K562 (cell line): ENCODE data around the gene SZT2. TPM values are rescaled to one million over a fixed set of nuclear protein-coding genes. Genes with fewer than 3 reads are reported as not detected.

Experiments
- ARNT ChIP-seq, 2 experiments: fragments of 450-650 bp; IDR thresholded peaks; 2 replicates each; pipeline ENCODE4 v1.6.1; 2016; ENCODE audit warnings: mild to moderate bottlenecking in 1 of 2
- CCNT2 ChIP-seq: IDR thresholded peaks from 2 replicates; pipeline ENCODE4 v1.6.1; 2011; ENCODE audit warnings: borderline replicate concordance, low read depth, mild to moderate bottlenecking, moderate library complexity, mixed read lengths, low read length; ENCODE audit not compliant: insufficient read length; ENCODE audit errors: extremely low read depth
- FOXA1 ChIP-seq: fragments of 450-650 bp; IDR thresholded peaks from 2 replicates; pipeline ENCODE4 v1.6.1; 2016; ENCODE audit warnings: mild to moderate bottlenecking, borderline replicate concordance
- GATAD2A ChIP-seq: fragments of 450-650 bp; IDR thresholded peaks from 2 replicates; pipeline ENCODE4 v1.6.1; 2017
- ILK ChIP-seq: fragments of 450-650 bp; IDR thresholded peaks from 2 replicates; pipeline ENCODE4 v1.6.1; 2016; ENCODE audit warnings: missing genetic modification characterization, low read depth, mild to moderate bottlenecking, missing compliant biosample characterization, moderate library complexity, borderline replicate concordance
- NR2C1 ChIP-seq, 2 experiments: fragments of 450-650 bp; IDR thresholded peaks; 2 replicates each; pipeline ENCODE4 v1.6.1; 2017; ENCODE audit warnings: mild to moderate bottlenecking in 2 of 2, antibody characterized with exemption in 1 of 2, inconsistent platforms in 1 of 2, missing compliant biosample characterization in 1 of 2, missing genetic modification characterization in 1 of 2
- PHF8 ChIP-seq: fragments of 200-600 bp; sonication (generic); IDR thresholded peaks from 2 replicates; pipeline ENCODE4 v1.6.1; 2012; ENCODE audit warnings: mixed run types, mild to moderate bottlenecking, inconsistent platforms, low read length, moderate library complexity, borderline replicate concordance
- POLR2H ChIP-seq: IDR thresholded peaks from 2 replicates; pipeline ENCODE4 v1.6.1; 2016; ENCODE audit warnings: missing genetic modification characterization, low read depth, mild to moderate bottlenecking, control low read depth, missing compliant biosample characterization, moderate library complexity
- RAD21 ChIP-seq, 2 experiments: fragments of 250-450 bp in 1 of 2; fragments of 450-650 bp in 1 of 2; sonication (Bioruptor Pico) in 1 of 2; formaldehyde crosslinking in 1 of 2; IDR thresholded peaks in 1 of 2; conservative IDR thresholded peaks in 1 of 2; 2 replicates each; pipeline versions ENCODE4 v1.4.0 to v1.8.0; 2020 to 2022; ENCODE audit warnings: mild to moderate bottlenecking in 2 of 2, moderate library complexity in 1 of 2
- RFX5 ChIP-seq: IDR thresholded peaks from 2 replicates; pipeline ENCODE4 v1.6.1; 2011; ENCODE audit warnings: low read depth, mild to moderate bottlenecking, improper control_type of control experiment, low read length
- SAFB2 ChIP-seq: fragments of 200-400 bp; formaldehyde crosslinking; IDR thresholded peaks from 2 replicates; pipeline ENCODE4 v1.6.1; 2018; ENCODE audit warnings: borderline replicate concordance, low read length, low read depth, moderate library complexity; ENCODE audit not compliant: severe bottlenecking
- SOX6 ChIP-seq: fragments of 450-650 bp; IDR thresholded peaks from 2 replicates; pipeline ENCODE4 v1.6.1; 2014; ENCODE audit warnings: mild to moderate bottlenecking
- ZNF146 ChIP-seq: IDR thresholded peaks from one replicate; pipeline ENCODE4 v1.6.1; 2018; ENCODE audit warnings: missing compliant biosample characterization; ENCODE audit not compliant: unreplicated experiment
- ZNF263 ChIP-seq: sonication (generic); formaldehyde crosslinking; IDR thresholded peaks from 2 replicates; pipeline ENCODE4 v1.8.0; 2022; ENCODE audit warnings: mild to moderate bottlenecking, missing genetic modification reagents, borderline replicate concordance
- polyA plus RNA-seq, 8 experiments: library from polyadenylated mRNA; depleted of rRNA in 4 of 8; stranded (reverse) in 5 of 8; unstranded in 3 of 8; fragments of >200 nt; fragmentation: Nextera tagmentation in 2 of 8; fragmentation: Illumina TruSeq in 1 of 8; extraction: Ambion mirVana in 2 of 8; extraction: Trizol in 1 of 8; gene quantifications; 2 replicates each; pipeline versions ENCODE4 v1.2.1 to v1.2.3, GENCODE V29; 2011 to 2014; ENCODE audit warnings: inconsistent platforms in 1 of 8, missing spikeins in 1 of 8
- total RNA-seq, 7 experiments: library from RNA; depleted of rRNA in 6 of 7; stranded (reverse); fragments of >200 nt in 6 of 7; fragmentation: Illumina TruSeq in 2 of 7; extraction: Trizol in 2 of 7; gene quantifications; 2 replicates each; pipeline versions ENCODE4 v1.2.1 to v1.2.3, GENCODE V29; 2011 to 2021; ENCODE audit warnings: low replicate concordance in 1 of 7
- TF ChIP-seq, protein P1 (sequence below): sonication (generic); formaldehyde crosslinking; IDR thresholded peaks from 2 replicates; pipeline ENCODE4 v1.9.0; 2022; ENCODE audit warnings: mild to moderate bottlenecking, missing genetic modification reagents
- TF ChIP-seq, protein P2 (sequence below): sonication (generic); formaldehyde crosslinking; IDR thresholded peaks from 2 replicates; pipeline ENCODE4 v1.8.0; 2022; ENCODE audit warnings: mild to moderate bottlenecking, missing genetic modification reagents
- TF ChIP-seq, protein P3 (sequence below): fragments of 450-650 bp; IDR thresholded peaks from 2 replicates; pipeline ENCODE4 v1.6.1; 2014; ENCODE audit warnings: low read depth, mild to moderate bottlenecking, moderate library complexity, borderline replicate concordance
- TF ChIP-seq, protein P4 (sequence below): fragments of 450-650 bp; formaldehyde crosslinking; IDR thresholded peaks from 2 replicates; pipeline ENCODE4 v1.4.0; 2020; ENCODE audit warnings: mild to moderate bottlenecking, moderate library complexity
- TF ChIP-seq, protein P5 (sequence below): sonication (generic); formaldehyde crosslinking; IDR thresholded peaks from 2 replicates; pipeline ENCODE4 v1.4.0; 2020; ENCODE audit warnings: mild to moderate bottlenecking, missing genetic modification reagents

Gene SZT2
- total and polyA plus RNA-seq, 9 of the 15 experiments (the other 6 are each of a cell fraction or from before 2014, with no cell fraction given) = 0.88 to 31.0 (median 12.8) TPM

DNA sequence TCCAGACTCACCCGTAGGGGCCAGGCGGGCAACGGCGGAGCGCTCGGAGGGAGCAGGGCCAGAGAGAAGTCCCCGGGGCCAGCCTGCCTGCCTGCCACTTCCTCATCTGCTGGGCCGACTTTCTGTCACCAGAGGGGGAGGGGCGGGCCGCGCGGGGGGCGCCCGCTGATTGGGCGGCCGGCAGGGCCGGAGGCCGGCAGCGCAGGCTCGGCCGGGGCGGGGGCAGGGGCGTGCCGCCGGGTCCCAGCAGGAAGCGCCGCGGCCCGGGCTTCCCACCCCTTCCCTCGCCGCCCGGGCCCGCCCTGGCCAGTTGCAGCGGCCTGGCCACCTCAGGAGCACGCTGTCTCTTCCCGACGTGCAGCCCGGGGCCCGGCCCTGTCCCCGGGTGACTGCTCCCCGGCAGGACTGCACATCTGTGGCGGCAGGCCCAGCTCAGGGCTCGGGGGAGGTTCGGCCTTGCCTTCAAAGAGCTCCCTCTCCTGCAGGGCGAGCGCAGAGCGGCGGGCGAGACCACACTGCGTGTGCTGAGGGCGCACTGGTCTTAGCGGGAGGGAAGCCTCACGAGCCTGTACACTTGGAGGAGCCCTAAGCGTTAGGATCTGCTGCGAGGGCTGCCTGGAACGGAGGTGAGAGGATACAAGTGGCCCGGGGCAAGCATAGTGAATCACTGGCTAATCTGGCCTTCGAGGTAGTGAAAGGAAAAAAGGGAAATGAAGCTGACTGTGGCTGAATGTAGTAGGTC, 21.6 kb upstream of the SZT2 start, which contains the start of gene ELOVL1 (continued):
- TF ChIP-seq, protein P1, sequence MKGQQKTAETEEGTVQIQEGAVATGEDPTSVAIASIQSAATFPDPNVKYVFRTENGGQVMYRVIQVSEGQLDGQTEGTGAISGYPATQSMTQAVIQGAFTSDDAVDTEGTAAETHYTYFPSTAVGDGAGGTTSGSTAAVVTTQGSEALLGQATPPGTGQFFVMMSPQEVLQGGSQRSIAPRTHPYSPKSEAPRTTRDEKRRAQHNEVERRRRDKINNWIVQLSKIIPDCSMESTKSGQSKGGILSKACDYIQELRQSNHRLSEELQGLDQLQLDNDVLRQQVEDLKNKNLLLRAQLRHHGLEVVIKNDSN (CRISPR knock-in tag) = 0 out of 2 replicates have a peak, but pooled peaks have one; percentile 26
- TF ChIP-seq ZNF263 (CRISPR knock-in tag) (peak; percentile 60), FOXA1 (no peak), CCNT2 (peak; percentile 87), NR2C1 (IDR thresholded peaks at IDR 0.05) (no peak), NR2C1 (tag; IDR thresholded peaks at IDR 0.05) (0 out of 2 replicates have a peak, but pooled peaks have one; percentile 6), RAD21 (CRISPR knock-in tag; conservative IDR thresholded peaks at IDR 0.05 in 1 of 2, IDR thresholded peaks at IDR 0.05 in 1 of 2) (peak; percentile 51 to 64), ILK (no peak), ZNF146 (CRISPR knock-in tag) (no peak), GATAD2A (no peak), PHF8 (peak; percentile 95; the same call in 1 of the 2 replicates), SOX6 (peak; percentile 62; the same call in 1 of the 2 replicates), RFX5 (no peak), POLR2H (tag) (peak; percentile 75), ARNT (IDR thresholded peaks at IDR 0.05) (0 out of 4 replicates have a peak, but pooled peaks of 1 of the 2 experiments have one; percentile 40), SAFB2 (no peak)
- TF ChIP-seq, protein P2, sequence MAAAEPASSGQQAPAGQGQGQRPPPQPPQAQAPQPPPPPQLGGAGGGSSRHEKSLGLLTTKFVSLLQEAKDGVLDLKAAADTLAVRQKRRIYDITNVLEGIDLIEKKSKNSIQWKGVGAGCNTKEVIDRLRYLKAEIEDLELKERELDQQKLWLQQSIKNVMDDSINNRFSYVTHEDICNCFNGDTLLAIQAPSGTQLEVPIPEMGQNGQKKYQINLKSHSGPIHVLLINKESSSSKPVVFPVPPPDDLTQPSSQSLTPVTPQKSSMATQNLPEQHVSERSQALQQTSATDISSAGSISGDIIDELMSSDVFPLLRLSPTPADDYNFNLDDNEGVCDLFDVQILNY (CRISPR knock-in tag) = 0 out of 2 replicates have a peak, but pooled peaks have one; percentile 36
- TF ChIP-seq, protein P3, sequence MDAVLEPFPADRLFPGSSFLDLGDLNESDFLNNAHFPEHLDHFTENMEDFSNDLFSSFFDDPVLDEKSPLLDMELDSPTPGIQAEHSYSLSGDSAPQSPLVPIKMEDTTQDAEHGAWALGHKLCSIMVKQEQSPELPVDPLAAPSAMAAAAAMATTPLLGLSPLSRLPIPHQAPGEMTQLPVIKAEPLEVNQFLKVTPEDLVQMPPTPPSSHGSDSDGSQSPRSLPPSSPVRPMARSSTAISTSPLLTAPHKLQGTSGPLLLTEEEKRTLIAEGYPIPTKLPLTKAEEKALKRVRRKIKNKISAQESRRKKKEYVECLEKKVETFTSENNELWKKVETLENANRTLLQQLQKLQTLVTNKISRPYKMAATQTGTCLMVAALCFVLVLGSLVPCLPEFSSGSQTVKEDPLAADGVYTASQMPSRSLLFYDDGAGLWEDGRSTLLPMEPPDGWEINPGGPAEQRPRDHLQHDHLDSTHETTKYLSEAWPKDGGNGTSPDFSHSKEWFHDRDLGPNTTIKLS = peak; percentile 74; the same call in 1 of the 2 replicates
- TF ChIP-seq, protein P4, sequence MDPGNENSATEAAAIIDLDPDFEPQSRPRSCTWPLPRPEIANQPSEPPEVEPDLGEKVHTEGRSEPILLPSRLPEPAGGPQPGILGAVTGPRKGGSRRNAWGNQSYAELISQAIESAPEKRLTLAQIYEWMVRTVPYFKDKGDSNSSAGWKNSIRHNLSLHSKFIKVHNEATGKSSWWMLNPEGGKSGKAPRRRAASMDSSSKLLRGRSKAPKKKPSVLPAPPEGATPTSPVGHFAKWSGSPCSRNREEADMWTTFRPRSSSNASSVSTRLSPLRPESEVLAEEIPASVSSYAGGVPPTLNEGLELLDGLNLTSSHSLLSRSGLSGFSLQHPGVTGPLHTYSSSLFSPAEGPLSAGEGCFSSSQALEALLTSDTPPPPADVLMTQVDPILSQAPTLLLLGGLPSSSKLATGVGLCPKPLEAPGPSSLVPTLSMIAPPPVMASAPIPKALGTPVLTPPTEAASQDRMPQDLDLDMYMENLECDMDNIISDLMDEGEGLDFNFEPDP (CRISPR knock-in tag) = 0 out of 2 replicates have a peak, but pooled peaks have one; percentile 13
- TF ChIP-seq, protein P5, sequence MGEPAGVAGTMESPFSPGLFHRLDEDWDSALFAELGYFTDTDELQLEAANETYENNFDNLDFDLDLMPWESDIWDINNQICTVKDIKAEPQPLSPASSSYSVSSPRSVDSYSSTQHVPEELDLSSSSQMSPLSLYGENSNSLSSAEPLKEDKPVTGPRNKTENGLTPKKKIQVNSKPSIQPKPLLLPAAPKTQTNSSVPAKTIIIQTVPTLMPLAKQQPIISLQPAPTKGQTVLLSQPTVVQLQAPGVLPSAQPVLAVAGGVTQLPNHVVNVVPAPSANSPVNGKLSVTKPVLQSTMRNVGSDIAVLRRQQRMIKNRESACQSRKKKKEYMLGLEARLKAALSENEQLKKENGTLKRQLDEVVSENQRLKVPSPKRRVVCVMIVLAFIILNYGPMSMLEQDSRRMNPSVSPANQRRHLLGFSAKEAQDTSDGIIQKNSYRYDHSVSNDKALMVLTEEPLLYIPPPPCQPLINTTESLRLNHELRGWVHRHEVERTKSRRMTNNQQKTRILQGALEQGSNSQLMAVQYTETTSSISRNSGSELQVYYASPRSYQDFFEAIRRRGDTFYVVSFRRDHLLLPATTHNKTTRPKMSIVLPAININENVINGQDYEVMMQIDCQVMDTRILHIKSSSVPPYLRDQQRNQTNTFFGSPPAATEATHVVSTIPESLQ (CRISPR knock-in tag) = peak; percentile 94
